Kidney capillary endothelial cell (primary cell): ENCODE measurements around the gene KIF2A.

Experiments used
- DNase-seq: peaks from one replicate; pipeline ENCODE4 v3.0.0-alpha.2; 2018; ENCODE audit warnings: low spot score

KIF2A gene

GRCh38 chr5:62385131-62385530 lies 79.1 kb downstream of the KIF2A start:
- no peak for DNase-seq

DNA sequence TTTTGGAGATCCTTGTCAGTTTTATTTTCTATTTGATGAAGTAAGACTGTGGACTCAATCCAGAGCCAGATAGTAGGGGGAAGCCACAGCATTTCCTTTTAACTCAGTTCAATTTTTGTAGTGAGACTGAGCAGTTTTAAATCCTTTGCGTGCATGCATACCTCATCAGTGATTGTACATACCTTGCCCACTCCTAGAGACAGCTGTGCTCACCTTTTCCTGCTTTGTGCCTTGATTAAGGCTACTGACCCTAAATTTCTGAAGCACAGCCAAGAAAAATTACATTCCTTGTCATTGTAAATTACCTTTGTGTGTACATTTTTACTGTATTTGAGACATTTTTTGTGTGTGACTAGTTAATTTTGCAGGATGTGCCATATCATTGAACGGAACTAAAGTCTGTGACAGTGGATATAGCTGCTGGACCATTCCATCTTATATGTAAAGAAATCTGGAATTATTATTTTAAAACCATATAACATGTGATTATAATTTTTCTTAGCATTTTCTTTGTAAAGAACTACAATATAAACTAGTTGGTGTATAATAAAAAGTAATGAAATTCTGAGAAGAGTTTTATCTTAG lies 79.9 kb downstream of the KIF2A start:
- no peak for DNase-seq

GRCh38 chr5:62386824-62387223 lies 80.8 kb downstream of the KIF2A start:
- no peak for DNase-seq

- DNase-seq, result no peak
Measured at GRCh38 chr5:62395210-62395950, 89.4 kb downstream of the KIF2A start.

- DNase-seq, result peak; percentile 98
Measured at GRCh38 chr5:62403411-62404250, 97.6 kb downstream of the KIF2A start, which contains the start of gene DIMT1. DIMT1 (minus strand) TSS chr5:62403905; CDS start chr5:62403772, 133 bp downstream.

DNA sequence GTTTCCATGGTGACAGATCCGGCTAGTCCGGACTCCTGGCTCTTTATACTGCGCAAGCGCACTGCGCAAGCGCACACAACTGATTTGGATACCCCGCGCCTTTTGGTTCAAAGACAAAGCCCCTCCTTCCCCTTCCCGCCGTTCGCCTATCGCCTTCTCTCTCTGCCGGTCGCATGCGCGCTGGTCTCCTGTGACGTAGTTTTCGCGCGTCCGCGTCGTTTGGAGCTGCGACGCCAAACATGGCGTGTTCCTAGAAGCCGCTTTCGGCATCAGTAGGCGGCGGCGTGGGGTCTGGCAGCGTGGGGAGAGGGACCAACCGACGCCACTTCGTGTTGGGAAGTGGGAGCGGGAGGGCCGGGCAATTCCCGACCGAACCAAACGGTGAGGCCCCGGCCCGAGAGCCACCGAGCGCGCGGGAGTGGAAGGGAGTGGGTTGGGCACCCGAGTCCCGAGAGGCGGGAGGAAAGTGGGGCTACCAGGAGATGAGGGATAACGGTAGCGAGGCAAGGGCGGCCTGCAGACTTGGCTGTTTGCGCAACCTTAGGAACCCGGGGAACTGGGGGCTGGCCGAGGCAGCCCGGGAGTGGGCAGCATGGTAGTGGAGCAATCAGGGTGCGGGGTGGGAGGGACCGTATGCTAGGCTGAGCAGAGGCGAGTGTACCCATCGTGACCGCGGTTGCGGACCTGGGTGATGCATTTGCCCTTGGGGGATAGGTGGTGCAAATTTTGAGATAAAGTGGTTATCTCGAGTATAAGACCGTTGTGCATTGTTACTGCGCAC lies 106.7 kb downstream of the KIF2A start, which contains the start of gene IPO11:
Gene IPO11 (plus strand): TSS at position 215 of the 781 bp plus-strand sequence. CDS start 24,517 bp downstream, outside the sequence.
- DNase-seq, result peak; percentile 100

- no peak for DNase-seq
Measured at GRCh38 chr5:62413711-62414110, 107.7 kb downstream of the KIF2A start.

GRCh38 chr5:62418462-62419076 lies 112.6 kb downstream of the KIF2A start:
- DNase-seq, result no peak

GRCh38 chr5:62419609-62420008 lies 113.6 kb downstream of the KIF2A start:
- no peak for DNase-seq

- no peak for DNase-seq
Measured at GRCh38 chr5:62421414-62421813, 115.4 kb downstream of the KIF2A start.

GRCh38 chr5:62424763-62425162 lies 118.8 kb downstream of the KIF2A start:
- no peak for DNase-seq

GRCh38 chr5:62431735-62432620 lies 126.0 kb downstream of the KIF2A start:
- no peak for DNase-seq

GRCh38 chr5:62432621-62433064 lies 126.6 kb downstream of the KIF2A start:
- no peak for DNase-seq
